ENCODE data around the gene KDM2A. TPM values are rescaled to one million over a fixed set of nuclear protein-coding genes. Genes with fewer than 3 reads are reported as not detected.

The KDM2A gene
- total and polyA plus RNA-seq, 2 donors (not counting 3 experiments of a cell fraction or from before 2014, with no cell fraction given) = 72.2 to 79.5 TPM

- Histone ChIP-seq H3K79me2 (ENCODE audit: control insufficient read depth, insufficient read depth, low read length) (peaks cover 50% of the 10 kb centered on the region), H3K9ac (replicated peaks; ENCODE audit: extremely low read depth, insufficient read depth, low read length) (no peak overlapping the region), H3K4me1 (ENCODE audit: control insufficient read depth, extremely low read depth, insufficient read depth, low read length) (peaks cover 13% of the 10 kb centered on the region), H3K9me1 (replicated peaks; ENCODE audit: control insufficient read depth, extremely low read depth, insufficient read depth, low read length) (no peaks in the 10 kb centered on the region), H3K4me2 (ENCODE audit: insufficient read depth, low read length) (no peak overlapping the region), H3K4me3 (replicated peaks in 1 of 3; ENCODE audit: insufficient read depth in 1 of 3, low read depth in 1 of 3, low read length in 3 of 3) (no peak overlapping the region), H3K27ac (ENCODE audit: insufficient read depth, low read depth, low read length) (no peak overlapping the region), H3K36me3 (ENCODE audit: control insufficient read depth in 2 of 2, extremely low read depth in 1 of 2, insufficient read depth in 2 of 2, low read length in 2 of 2) (peaks cover 23 to 35% of the 10 kb centered on the region in 2 experiments), H3K9me3 (replicated peaks; ENCODE audit: control insufficient read depth, insufficient read depth, low read length) (no peaks in the 10 kb centered on the region), H3K27me3 (ENCODE audit: control insufficient read depth in 2 of 2, insufficient read depth in 2 of 2, low read length in 2 of 2) (no peaks in the 10 kb centered on the region), H4K20me1 (replicated peaks; ENCODE audit: control insufficient read depth, extremely low read depth, insufficient read depth, low read length) (peaks cover 3% of the 10 kb centered on the region), H2AFZ (ENCODE audit: low read depth, low read length) (no peak overlapping the region)
- DNase-seq (ENCODE audit: low read depth, low spot score) (no peak), FAIRE-seq (no peak)
- ChIA-PET CTCF (interaction anchor here (1.8 kb wide), 1 partner anchor 164 kb away, joined by 5 read pairs; no protein-coding TSS in a partner anchor), POLR2A (no interaction called here)
- BruUV-seq (replicated peaks) = no TSS peak
- TF ChIP-seq MYC (IDR thresholded peaks at IDR 0.05; ENCODE audit: low read depth, low read length) (no peak), POLR2AphosphoS5 (IDR thresholded peaks at IDR 0.05; ENCODE audit: insufficient read depth, low read depth, low read length) (no peak), EZH2 (IDR thresholded peaks at IDR 0.05; ENCODE audit: borderline replicate concordance, low read depth, low read length, severe bottlenecking) (no peak)
- TF ChIP-seq, protein P1, sequence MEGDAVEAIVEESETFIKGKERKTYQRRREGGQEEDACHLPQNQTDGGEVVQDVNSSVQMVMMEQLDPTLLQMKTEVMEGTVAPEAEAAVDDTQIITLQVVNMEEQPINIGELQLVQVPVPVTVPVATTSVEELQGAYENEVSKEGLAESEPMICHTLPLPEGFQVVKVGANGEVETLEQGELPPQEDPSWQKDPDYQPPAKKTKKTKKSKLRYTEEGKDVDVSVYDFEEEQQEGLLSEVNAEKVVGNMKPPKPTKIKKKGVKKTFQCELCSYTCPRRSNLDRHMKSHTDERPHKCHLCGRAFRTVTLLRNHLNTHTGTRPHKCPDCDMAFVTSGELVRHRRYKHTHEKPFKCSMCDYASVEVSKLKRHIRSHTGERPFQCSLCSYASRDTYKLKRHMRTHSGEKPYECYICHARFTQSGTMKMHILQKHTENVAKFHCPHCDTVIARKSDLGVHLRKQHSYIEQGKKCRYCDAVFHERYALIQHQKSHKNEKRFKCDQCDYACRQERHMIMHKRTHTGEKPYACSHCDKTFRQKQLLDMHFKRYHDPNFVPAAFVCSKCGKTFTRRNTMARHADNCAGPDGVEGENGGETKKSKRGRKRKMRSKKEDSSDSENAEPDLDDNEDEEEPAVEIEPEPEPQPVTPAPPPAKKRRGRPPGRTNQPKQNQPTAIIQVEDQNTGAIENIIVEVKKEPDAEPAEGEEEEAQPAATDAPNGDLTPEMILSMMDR (IDR thresholded peaks at IDR 0.05; ENCODE audit: extremely low read depth in 1 of 2, insufficient read depth in 1 of 2, low read depth in 1 of 2, low read length in 2 of 2) = no peak
- dilution Hi-C loops (cut with MboI; ENCODE audit: extremely low pct_ligation_motif_present, low sequenced_read_pairs) (no loop called here), intact Hi-C loops (cut with micrococcal nuclease) (no loop called here)
Observed at GRCh38 chr11:67245046-67245445, 126.0 kb downstream of the KDM2A start.

GRCh38 chr11:67247946-67248550, 129.0 kb downstream of the KDM2A start:
- FAIRE-seq = no peak

More at GRCh38 chr11:67247946-67248550, 129.0 kb downstream of the KDM2A start:
- H3K9ac ChIP-seq (replicated peaks; ENCODE audit: extremely low read depth, insufficient read depth, low read length) = no peak overlapping the region
- H3K79me2 ChIP-seq (ENCODE audit: control insufficient read depth, insufficient read depth, low read length) = peaks cover 22% of the 10 kb centered on the region
- peaks cover 44 to 58% of the 10 kb centered on the region in 2 experiments for H3K36me3 ChIP-seq (ENCODE audit: control insufficient read depth in 2 of 2, extremely low read depth in 1 of 2, insufficient read depth in 2 of 2, low read length in 2 of 2)
- H4K20me1 ChIP-seq (replicated peaks; ENCODE audit: control insufficient read depth, extremely low read depth, insufficient read depth, low read length) = no peaks in the 10 kb centered on the region
- H3K4me2 ChIP-seq (ENCODE audit: insufficient read depth, low read length) = no peak overlapping the region
- CTCF ChIA-PET = no interaction called here
- DNase-seq (ENCODE audit: low read depth, low spot score) = no peak
- no peaks in the 10 kb centered on the region for H3K4me1 ChIP-seq (ENCODE audit: control insufficient read depth, extremely low read depth, insufficient read depth, low read length)
- no peaks in the 10 kb centered on the region for H3K9me1 ChIP-seq (replicated peaks; ENCODE audit: control insufficient read depth, extremely low read depth, insufficient read depth, low read length)
- no peak overlapping the region for H3K4me3 ChIP-seq (replicated peaks in 1 of 3; ENCODE audit: insufficient read depth in 1 of 3, low read depth in 1 of 3, low read length in 3 of 3)
- TF ChIP-seq EZH2 (IDR thresholded peaks at IDR 0.05; ENCODE audit: borderline replicate concordance, low read depth, low read length, severe bottlenecking) (no peak), GATA2 (IDR thresholded peaks at IDR 0.05; ENCODE audit: insufficient read depth, insufficient read length, low read depth, low read length) (no peak), FOS (IDR thresholded peaks at IDR 0.05; ENCODE audit: borderline replicate concordance, insufficient read depth, low read length) (no peak), POLR2A (IDR thresholded peaks at IDR 0.05; ENCODE audit: low read depth, low read length) (no peak), JUN (IDR thresholded peaks at IDR 0.05; ENCODE audit: borderline replicate concordance, insufficient read depth, insufficient read length, low read depth) (no peak), POLR2AphosphoS5 (IDR thresholded peaks at IDR 0.05; ENCODE audit: insufficient read depth, low read depth, low read length) (no peak), MYC (IDR thresholded peaks at IDR 0.05; ENCODE audit: low read depth, low read length) (no peak)
- TF ChIP-seq, protein P1 (IDR thresholded peaks at IDR 0.05; ENCODE audit: extremely low read depth in 1 of 2, insufficient read depth in 1 of 2, low read depth in 1 of 2, low read length in 2 of 2) = no peak
- TF ChIP-seq, protein P2, sequence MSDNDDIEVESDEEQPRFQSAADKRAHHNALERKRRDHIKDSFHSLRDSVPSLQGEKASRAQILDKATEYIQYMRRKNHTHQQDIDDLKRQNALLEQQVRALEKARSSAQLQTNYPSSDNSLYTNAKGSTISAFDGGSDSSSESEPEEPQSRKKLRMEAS (IDR thresholded peaks at IDR 0.05; ENCODE audit: insufficient read depth, insufficient read length) = no peak
- H3K9me3 ChIP-seq (replicated peaks; ENCODE audit: control insufficient read depth, insufficient read depth, low read length) = no peaks in the 10 kb centered on the region
- POLR2A ChIA-PET = no interaction called here
- H3K27ac ChIP-seq (ENCODE audit: insufficient read depth, low read depth, low read length) = no peak overlapping the region
- no TSS peak for BruUV-seq (replicated peaks)
- no peaks in the 10 kb centered on the region for H3K27me3 ChIP-seq (ENCODE audit: control insufficient read depth in 2 of 2, insufficient read depth in 2 of 2, low read length in 2 of 2)
- dilution Hi-C loops (cut with MboI; ENCODE audit: extremely low pct_ligation_motif_present, low sequenced_read_pairs) = no loop called here
- intact Hi-C loops (cut with micrococcal nuclease) = no loop called here
- H2AFZ ChIP-seq (ENCODE audit: low read depth, low read length) = no peak overlapping the region
